ENCODE results near the gene MINPP1. TPM values are rescaled to one million over a fixed set of nuclear protein-coding genes. Genes with fewer than 3 reads are reported as not detected.
A peak's percentile ranks its signal among the peaks of the same experiment; 100 is the strongest.
"Not testable (repeated sequence)": the region's sequence is repeated elsewhere in the genome, so short reads cannot be mapped to it uniquely, and the experiment has no call there.

The MINPP1 gene
- total and polyA plus RNA-seq, 2 experiments from 2014 or later: 46.0 to 56.1 TPM

DNA sequence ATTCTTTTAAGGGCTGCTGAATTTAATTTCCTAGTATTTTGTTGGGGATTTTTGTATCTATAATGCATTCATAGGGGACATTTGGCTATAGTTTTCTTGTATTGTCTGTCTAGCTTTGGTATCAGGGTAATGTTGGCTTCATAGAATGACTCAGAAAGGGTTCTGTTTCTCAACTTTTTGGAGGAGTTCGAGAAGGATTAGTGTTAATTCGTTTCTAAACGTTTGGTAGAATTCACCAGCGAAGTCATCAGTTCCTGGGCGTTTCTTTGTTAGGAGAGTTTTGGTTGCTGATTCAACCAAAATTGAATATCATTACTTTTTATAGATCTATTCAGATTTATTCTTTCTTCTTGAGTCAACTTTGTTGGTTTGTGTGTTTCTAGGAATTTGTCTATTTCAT is 9.2 kb upstream of the MINPP1 start:
- WGBS (ENCODE audit: low lambda C conversion rate, missing lambda C conversion rate): 72% methylated on average over 5 of the region's 5 CpGs
- not testable (repeated sequence) for H3K4me1 ChIP-seq (ENCODE audit: insufficient read depth); H3K4me3 ChIP-seq; H4K20me1 ChIP-seq (ENCODE audit: insufficient read depth, poor library complexity, severe bottlenecking); H3K9me3 ChIP-seq (ENCODE audit: low read depth); H3K36me3 ChIP-seq (replicated peaks; ENCODE audit: insufficient read depth, low read depth); H2AFZ ChIP-seq; H3K4me2 ChIP-seq; H3K27me3 ChIP-seq; H3K9me2 ChIP-seq (replicated peaks; ENCODE audit: insufficient read depth); H3K79me2 ChIP-seq; DNase-seq (ENCODE audit: low spot score); H3K27ac ChIP-seq

DNA sequence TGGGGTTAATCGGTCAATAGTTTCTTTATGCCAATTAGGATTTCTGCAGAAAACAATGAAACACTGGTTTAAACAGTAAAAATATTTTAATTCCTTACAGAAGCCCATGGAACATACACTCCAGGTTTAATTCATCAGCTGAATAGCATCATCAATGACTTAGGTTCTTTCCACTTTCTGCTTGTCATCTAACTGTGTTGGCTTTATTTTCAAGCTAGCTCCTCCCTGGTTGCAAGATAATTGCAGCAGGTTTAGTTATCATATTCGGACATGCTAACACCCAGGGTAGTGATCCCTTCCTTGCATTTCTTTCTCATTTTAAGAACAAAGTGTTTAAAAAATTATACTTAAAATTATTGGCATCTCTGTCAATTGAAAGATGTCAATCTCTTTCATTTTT is 7.3 kb upstream of the MINPP1 start:
- DNase-seq (ENCODE audit: low spot score); H3K27ac ChIP-seq; H3K79me2 ChIP-seq; H3K4me2 ChIP-seq; H3K9me2 ChIP-seq (replicated peaks; ENCODE audit: insufficient read depth); H3K27me3 ChIP-seq; H3K4me1 ChIP-seq (ENCODE audit: insufficient read depth); H3K9me3 ChIP-seq (ENCODE audit: low read depth); H4K20me1 ChIP-seq (ENCODE audit: insufficient read depth, poor library complexity, severe bottlenecking); H3K4me3 ChIP-seq; H2AFZ ChIP-seq; H3K36me3 ChIP-seq (replicated peaks; ENCODE audit: insufficient read depth, low read depth): not testable (repeated sequence)
- WGBS (ENCODE audit: low lambda C conversion rate, missing lambda C conversion rate): 88% methylated on average over 2 of the region's 2 CpGs

DNA sequence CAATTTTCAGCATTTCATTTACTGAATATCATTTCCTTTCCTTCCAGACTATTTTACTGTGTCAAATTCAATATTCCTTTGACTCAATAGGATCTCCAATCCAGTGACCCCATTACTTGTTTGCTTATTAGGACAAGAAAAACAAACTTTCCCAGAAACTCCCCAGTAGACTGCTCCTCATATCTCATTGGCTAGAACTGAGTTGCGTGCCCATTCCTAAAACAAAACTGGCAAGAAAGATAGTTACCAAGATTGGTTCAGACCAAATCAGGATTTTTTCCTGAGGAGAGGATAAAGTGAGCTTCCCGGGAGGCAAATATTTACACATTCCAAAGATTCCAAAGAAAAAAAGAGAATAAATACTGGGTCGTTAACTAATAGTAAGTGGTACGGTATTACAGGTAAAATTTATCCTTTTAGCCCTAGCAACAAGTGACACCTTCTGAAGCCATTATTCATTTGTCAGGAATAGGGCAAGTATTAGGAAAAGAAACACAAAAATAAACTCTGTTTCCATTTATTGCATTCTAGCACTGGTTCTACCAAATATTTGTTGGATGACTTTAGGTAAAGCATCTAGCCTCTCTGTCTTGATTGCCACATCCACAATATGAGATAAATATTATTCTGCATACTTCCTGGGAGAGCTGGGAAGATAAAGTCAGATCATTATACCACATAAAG is 6.4 kb upstream of the MINPP1 start:
- H3K9me2 ChIP-seq (replicated peaks; ENCODE audit: insufficient read depth); H3K79me2 ChIP-seq; H3K4me3 ChIP-seq; H3K27me3 ChIP-seq; H3K36me3 ChIP-seq (replicated peaks; ENCODE audit: insufficient read depth, low read depth); H3K4me1 ChIP-seq (ENCODE audit: insufficient read depth); H3K9me3 ChIP-seq (ENCODE audit: low read depth); H3K27ac ChIP-seq; H2AFZ ChIP-seq; DNase-seq (ENCODE audit: low spot score); H4K20me1 ChIP-seq (ENCODE audit: insufficient read depth, poor library complexity, severe bottlenecking): not testable (repeated sequence)
- 38% methylated on average over 2 of the region's 4 CpGs for WGBS (ENCODE audit: low lambda C conversion rate, missing lambda C conversion rate)
- H3K4me2 ChIP-seq: peak overlapping the region; percentile 44

DNA sequence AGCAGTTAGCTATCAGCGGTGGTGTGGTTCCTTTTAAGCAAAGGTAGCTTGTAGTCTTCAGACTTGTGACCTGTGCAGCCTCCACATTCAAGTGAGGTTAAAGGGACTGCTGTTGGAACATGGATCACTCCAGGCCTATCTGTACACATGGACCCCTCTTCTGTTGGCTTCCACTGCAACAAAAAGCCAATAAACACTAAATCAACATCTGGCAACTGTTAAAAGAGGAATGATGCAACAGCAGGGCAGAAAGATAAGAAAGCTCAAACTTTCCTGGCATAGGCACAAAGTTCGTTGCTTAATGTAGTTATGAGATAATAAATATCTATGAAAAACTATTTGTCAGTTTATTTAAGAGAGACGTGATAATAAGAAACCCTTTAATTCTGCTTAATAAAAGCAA is 4.0 kb upstream of the MINPP1 start:
- no peak overlapping the region for H3K4me3 ChIP-seq
- peak; percentile 46 for DNase-seq (ENCODE audit: low spot score)
- H3K36me3 ChIP-seq (replicated peaks; ENCODE audit: insufficient read depth, low read depth): no peaks in the 10 kb centered on the region
- WGBS (ENCODE audit: low lambda C conversion rate, missing lambda C conversion rate): 15% methylated on average over 3 of the region's 3 CpGs
- H3K9me2 ChIP-seq (replicated peaks; ENCODE audit: insufficient read depth): no peaks in the 10 kb centered on the region
- no peak overlapping the region for H2AFZ ChIP-seq
- H4K20me1 ChIP-seq (ENCODE audit: insufficient read depth, poor library complexity, severe bottlenecking): no peaks in the 10 kb centered on the region
- peak overlapping the region; percentile 29 for H3K4me2 ChIP-seq
- H3K79me2 ChIP-seq: peaks cover 6% of the 10 kb centered on the region
- no peaks in the 10 kb centered on the region for H3K9me3 ChIP-seq (ENCODE audit: low read depth)
- TF ChIP-seq EZH2phosphoT487 (IDR thresholded peaks at IDR 0.05; ENCODE audit: low read depth, severe bottlenecking, unreplicated experiment) (no peak), EZH2 (IDR thresholded peaks at IDR 0.05; ENCODE audit: borderline replicate concordance) (no peak)
- H3K27ac ChIP-seq: peak overlapping the region; percentile 49
- H3K4me1 ChIP-seq (ENCODE audit: insufficient read depth): peaks cover 11% of the 10 kb centered on the region
- no peaks in the 10 kb centered on the region for H3K27me3 ChIP-seq

DNA sequence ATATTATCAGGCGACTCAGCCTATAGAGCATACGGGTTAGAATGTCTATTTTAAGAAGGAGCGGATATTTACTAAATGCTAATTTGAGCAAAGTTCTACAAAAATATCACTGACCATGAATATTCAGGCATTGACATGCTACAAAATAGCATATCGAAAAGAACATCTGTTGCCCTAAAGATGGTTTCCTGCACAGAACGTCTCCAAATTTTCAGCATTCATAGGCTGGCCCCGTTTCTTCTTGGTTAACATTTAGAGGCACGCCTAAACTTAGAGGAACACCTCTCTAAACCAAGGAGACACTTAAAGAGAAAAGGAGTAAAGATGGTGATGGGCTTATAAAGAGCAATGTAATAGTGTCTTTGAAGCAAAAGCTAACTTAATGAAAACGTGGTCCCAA is 1.3 kb upstream of the MINPP1 start:
- Histone ChIP-seq H2AFZ (no peak overlapping the region), H3K27me3 (no peaks in the 10 kb centered on the region), H3K9me3 (ENCODE audit: low read depth) (no peaks in the 10 kb centered on the region), H3K4me2 (peak overlapping the region; percentile 88), H3K4me3 (no peak overlapping the region), H3K27ac (peak overlapping the region; percentile 97), H3K4me1 (ENCODE audit: insufficient read depth) (peaks cover 27% of the 10 kb centered on the region), H3K9me2 (replicated peaks; ENCODE audit: insufficient read depth) (no peaks in the 10 kb centered on the region), H3K79me2 (peaks cover 29% of the 10 kb centered on the region), H3K36me3 (replicated peaks; ENCODE audit: insufficient read depth, low read depth) (no peaks in the 10 kb centered on the region), H4K20me1 (ENCODE audit: insufficient read depth, poor library complexity, severe bottlenecking) (peaks cover 4% of the 10 kb centered on the region)
- TF ChIP-seq, protein P1, sequence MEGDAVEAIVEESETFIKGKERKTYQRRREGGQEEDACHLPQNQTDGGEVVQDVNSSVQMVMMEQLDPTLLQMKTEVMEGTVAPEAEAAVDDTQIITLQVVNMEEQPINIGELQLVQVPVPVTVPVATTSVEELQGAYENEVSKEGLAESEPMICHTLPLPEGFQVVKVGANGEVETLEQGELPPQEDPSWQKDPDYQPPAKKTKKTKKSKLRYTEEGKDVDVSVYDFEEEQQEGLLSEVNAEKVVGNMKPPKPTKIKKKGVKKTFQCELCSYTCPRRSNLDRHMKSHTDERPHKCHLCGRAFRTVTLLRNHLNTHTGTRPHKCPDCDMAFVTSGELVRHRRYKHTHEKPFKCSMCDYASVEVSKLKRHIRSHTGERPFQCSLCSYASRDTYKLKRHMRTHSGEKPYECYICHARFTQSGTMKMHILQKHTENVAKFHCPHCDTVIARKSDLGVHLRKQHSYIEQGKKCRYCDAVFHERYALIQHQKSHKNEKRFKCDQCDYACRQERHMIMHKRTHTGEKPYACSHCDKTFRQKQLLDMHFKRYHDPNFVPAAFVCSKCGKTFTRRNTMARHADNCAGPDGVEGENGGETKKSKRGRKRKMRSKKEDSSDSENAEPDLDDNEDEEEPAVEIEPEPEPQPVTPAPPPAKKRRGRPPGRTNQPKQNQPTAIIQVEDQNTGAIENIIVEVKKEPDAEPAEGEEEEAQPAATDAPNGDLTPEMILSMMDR (IDR thresholded peaks at IDR 0.05; ENCODE audit: poor library complexity): no peak
- no peak for TF ChIP-seq EZH2phosphoT487 (IDR thresholded peaks at IDR 0.05; ENCODE audit: low read depth, severe bottlenecking, unreplicated experiment)
- TF ChIP-seq EZH2 (IDR thresholded peaks at IDR 0.05; ENCODE audit: borderline replicate concordance): no peak
- 97% methylated on average over 8 of the region's 8 CpGs for WGBS (ENCODE audit: low lambda C conversion rate, missing lambda C conversion rate)
- DNase-seq (ENCODE audit: low spot score): no peak

Measured in hepatocyte (in vitro differentiated cells).